ENCODE measurements around the gene RACK1.
"Not testable (repeated sequence)": the region's sequence is repeated elsewhere in the genome, so short reads cannot be mapped to it uniquely, and the experiment has no call there.

RACK1 gene

GRCh38 chr5:181243564-181244343 lies at the start of gene RACK1:
TSS of gene RACK1 (minus strand) at chr5:181243906. CDS start at chr5:181243800, 106 bp downstream.
- peak within 1 kb of the TSS; percentile 77 for H3K4me3 ChIP-seq (ENCODE audit: control insufficient read depth, low read depth, low read length)
- no peak for DNase-seq (ENCODE audit: low read depth)
- no peak for TF ChIP-seq CTCF (IDR thresholded peaks at IDR 0.05; ENCODE audit: control insufficient read depth, insufficient read depth, low read depth, low read length, missing control alignments)

- not testable (repeated sequence) for H3K4me3 ChIP-seq (ENCODE audit: control insufficient read depth, low read depth, low read length); DNase-seq (ENCODE audit: low read depth)
These were observed 43.6 kb upstream of the RACK1 start for GRCh38 chr5:181287331-181287730.

- not testable (repeated sequence) for H3K4me3 ChIP-seq (ENCODE audit: control insufficient read depth, low read depth, low read length); DNase-seq (ENCODE audit: low read depth)
These were observed 42.4 kb upstream of the RACK1 start for GRCh38 chr5:181285962-181286705.

- DNase-seq (ENCODE audit: low read depth); H3K4me3 ChIP-seq (ENCODE audit: control insufficient read depth, low read depth, low read length): not testable (repeated sequence)
These were observed 40.4 kb upstream of the RACK1 start for GRCh38 chr5:181283841-181284755.

- TF ChIP-seq CTCF (IDR thresholded peaks at IDR 0.05; ENCODE audit: control insufficient read depth, insufficient read depth, low read depth, low read length, missing control alignments), result no peak
- no peak overlapping the region for H3K4me3 ChIP-seq (ENCODE audit: control insufficient read depth, low read depth, low read length)
- no peak for DNase-seq (ENCODE audit: low read depth)
These were observed 39.6 kb upstream of the RACK1 start for GRCh38 chr5:181283347-181283746.

GRCh38 chr5:181282874-181283273 lies 39.2 kb upstream of the RACK1 start:
- TF ChIP-seq CTCF (IDR thresholded peaks at IDR 0.05; ENCODE audit: control insufficient read depth, insufficient read depth, low read depth, low read length, missing control alignments), result no peak
- no peak for DNase-seq (ENCODE audit: low read depth)
- no peak overlapping the region for H3K4me3 ChIP-seq (ENCODE audit: control insufficient read depth, low read depth, low read length)

GRCh38 chr5:181282415-181282814 lies 38.7 kb upstream of the RACK1 start:
- not testable (repeated sequence) for DNase-seq (ENCODE audit: low read depth); H3K4me3 ChIP-seq (ENCODE audit: control insufficient read depth, low read depth, low read length)

- no peak overlapping the region for H3K4me3 ChIP-seq (ENCODE audit: control insufficient read depth, low read depth, low read length)
- TF ChIP-seq CTCF (IDR thresholded peaks at IDR 0.05; ENCODE audit: control insufficient read depth, insufficient read depth, low read depth, low read length, missing control alignments), result no peak
- no peak for DNase-seq (ENCODE audit: low read depth)
These were observed 38.2 kb upstream of the RACK1 start for GRCh38 chr5:181281984-181282316.
